HG03460 (cell line): ENCODE data around the gene NOG.

Source experiments
- ATAC-seq: cut with Tn5 transposase; IDR thresholded peaks from one replicate; pipeline ENCODE4 v1.9.1; 2021; ENCODE audit not compliant: unreplicated experiment

The NOG gene

GRCh38 chr17:56635641-56636040, 42.1 kb downstream of the NOG start:
- no peak for ATAC-seq

- ATAC-seq: no peak
These were observed 42.8 kb downstream of the NOG start for GRCh38 chr17:56636265-56636664.

- ATAC-seq: no peak
These were observed 43.8 kb downstream of the NOG start for GRCh38 chr17:56637254-56637653.

- no peak for ATAC-seq
These were observed 45.1 kb downstream of the NOG start for GRCh38 chr17:56638591-56639051.

GRCh38 chr17:56639517-56639916, 46.0 kb downstream of the NOG start:
- no peak for ATAC-seq

GRCh38 chr17:56640116-56640515, 46.6 kb downstream of the NOG start:
- no peak for ATAC-seq

GRCh38 chr17:56641373-56641772, 47.9 kb downstream of the NOG start:
- ATAC-seq: no peak

GRCh38 chr17:56641894-56642293, 48.4 kb downstream of the NOG start:
- ATAC-seq: no peak

GRCh38 chr17:56642424-56642823, 48.9 kb downstream of the NOG start:
- ATAC-seq: no peak
